ENCODE data around the gene GLI1.
"Not testable (repeated sequence)": the region's sequence is repeated elsewhere in the genome, so short reads cannot be mapped to it uniquely, and the experiment has no call there.

The GLI1 gene

GRCh38 chr12:57441846-57442427 is 17.6 kb upstream of the GLI1 start:
- DNase-seq = no peak

DNA sequence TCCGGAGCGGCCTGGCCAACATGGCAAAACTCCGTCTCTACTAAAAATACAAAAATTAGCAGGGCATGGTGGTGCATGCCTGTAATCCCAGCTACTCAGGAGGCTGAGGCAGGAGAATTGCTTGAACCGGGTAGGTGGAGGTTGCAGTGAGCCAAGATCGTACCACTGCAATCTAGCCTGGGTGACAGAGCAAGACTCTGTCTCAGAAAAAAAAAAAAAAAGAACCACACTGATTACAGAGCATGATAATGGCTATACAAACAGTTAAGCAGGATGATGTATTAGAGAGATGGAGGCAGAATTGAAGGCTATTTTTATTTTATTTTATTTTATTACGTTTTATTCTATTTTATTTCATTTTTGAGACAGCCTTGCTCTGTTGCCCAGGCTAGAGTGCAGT is 15.2 kb upstream of the GLI1 start:
- not testable (repeated sequence) for DNase-seq

DNA sequence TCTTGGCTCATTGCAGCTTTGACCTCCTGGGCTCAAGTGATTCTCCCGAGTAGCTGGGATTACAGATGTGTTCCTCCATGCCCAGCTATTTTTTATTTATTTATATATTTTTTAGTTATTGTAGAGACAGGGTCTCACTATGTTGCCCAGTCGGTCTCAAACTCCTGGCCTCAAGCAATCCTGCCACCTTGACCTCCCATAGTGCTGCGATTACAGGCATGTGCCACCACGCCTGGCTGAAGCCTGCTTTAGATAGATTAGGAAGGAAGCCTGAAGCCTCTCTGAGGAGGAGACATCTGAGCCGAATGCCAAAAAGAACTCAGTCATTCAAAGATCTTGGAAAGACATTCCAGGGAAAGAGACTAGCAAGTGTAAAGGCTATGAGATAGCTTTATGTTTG is 14.8 kb upstream of the GLI1 start:
- no peak for DNase-seq

DNA sequence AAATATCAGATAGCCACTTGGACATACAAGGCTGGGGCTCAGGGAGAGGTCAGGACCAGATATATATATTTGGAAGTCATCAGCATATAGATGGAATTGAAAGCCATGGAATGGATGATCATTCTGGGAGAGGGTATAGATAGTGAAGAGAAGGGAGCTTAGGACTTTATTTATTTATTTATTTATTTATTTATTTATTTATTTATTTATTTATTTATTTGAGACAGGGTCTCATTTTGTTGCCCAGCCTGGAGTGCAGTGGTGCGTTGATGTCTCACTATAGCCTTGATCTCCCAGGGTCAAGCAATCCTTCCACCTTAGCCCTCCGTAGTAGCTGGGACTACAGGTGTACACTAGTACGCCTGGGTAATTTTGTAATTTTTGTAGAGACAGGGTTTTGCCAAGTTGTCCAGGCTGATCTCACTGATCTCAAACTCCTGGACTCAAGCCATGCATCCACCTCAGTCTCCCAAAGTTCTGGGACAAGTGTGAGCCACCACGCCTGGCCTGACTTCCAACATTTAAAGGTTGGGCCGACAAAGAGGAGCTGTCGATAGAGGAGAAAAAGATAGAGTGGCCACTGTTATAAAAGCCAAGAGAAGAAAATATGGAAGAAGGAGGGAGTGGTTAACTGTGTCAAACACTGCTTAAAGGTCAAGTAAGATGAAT is 13.2 kb upstream of the GLI1 start:
- no peak for DNase-seq

- DNase-seq = no peak
These were observed 10.9 kb upstream of the GLI1 start for GRCh38 chr12:57448669-57449068.

GRCh38 chr12:57449375-57449774 is 10.2 kb upstream of the GLI1 start:
- no peak for DNase-seq

DNA sequence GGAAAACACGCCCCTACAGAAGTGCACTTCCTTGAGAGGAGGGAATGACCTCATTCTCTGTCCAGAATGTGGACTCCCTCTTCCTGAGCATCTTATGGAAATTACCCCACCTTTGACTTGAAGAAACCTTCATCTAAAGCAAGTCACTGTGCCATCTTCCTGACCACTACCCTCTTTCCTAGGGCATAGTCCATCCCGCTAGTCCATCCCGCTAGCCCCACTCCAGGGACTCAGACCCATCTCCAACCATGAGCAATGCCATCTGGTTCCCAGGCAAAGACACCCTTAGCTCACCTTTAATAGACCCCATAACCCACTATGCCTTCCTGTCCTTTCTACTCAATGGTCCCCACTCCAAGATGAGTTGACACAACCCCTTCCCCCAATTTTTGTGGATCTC is 9.5 kb upstream of the GLI1 start:
- DNase-seq = no peak

DNA sequence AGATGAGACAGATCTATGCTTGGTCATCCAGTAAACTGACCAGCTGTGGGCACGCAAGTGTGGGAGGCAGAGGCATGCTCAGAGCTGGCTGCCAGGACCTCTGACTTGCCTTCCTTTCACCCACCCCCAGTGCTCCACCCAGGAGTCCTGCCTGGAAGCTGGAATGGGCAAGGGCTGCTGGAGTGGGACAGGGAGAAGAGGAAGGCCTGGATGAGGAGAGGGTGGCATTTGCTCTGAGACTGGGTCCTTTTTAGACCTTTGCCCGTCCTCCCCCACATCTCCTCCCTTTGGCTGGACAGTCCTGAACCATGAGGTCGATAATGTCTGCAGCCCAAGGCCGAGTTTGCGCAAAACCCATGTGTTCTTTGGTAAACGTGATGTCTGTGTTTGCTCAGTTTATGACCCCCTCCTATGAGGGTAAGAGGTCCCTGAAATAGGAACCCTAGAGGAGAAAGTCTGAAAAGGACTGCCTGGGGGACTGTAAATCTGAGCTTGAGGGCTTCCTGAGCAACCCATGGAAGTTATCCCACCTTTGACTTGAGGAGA is 8.3 kb upstream of the GLI1 start:
- no peak for DNase-seq

- peak; percentile 60 for DNase-seq
These were observed 7.2 kb upstream of the GLI1 start for GRCh38 chr12:57452181-57452936.

GRCh38 chr12:57452937-57453509 is 6.6 kb upstream of the GLI1 start:
- peak; percentile 83 for DNase-seq

DNA sequence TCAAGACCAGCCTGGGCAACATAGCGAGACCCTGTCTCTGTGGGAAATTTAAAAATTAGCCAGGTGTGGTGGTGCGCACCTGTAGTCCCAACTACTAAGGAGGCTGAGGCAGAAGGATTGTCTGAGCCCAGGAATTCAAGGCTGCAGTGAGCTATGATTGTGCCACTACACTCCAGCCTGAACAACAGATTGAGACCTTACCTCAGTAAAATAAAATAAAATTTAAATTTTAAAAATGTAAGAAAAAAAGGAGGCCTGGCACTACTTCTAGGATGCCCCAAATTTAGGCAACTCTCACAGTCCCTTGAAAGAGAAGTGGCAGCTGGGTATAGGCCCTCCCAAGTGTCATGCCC is 5.4 kb upstream of the GLI1 start:
- no peak for DNase-seq

GRCh38 chr12:57454566-57455373 is 4.8 kb upstream of the GLI1 start, which contains the start of gene INHBE:
TSS of gene INHBE (plus strand) at chr12:57455307. CDS start at chr12:57455537, 230 bp downstream.
- DNase-seq = peak; percentile 51

DNA sequence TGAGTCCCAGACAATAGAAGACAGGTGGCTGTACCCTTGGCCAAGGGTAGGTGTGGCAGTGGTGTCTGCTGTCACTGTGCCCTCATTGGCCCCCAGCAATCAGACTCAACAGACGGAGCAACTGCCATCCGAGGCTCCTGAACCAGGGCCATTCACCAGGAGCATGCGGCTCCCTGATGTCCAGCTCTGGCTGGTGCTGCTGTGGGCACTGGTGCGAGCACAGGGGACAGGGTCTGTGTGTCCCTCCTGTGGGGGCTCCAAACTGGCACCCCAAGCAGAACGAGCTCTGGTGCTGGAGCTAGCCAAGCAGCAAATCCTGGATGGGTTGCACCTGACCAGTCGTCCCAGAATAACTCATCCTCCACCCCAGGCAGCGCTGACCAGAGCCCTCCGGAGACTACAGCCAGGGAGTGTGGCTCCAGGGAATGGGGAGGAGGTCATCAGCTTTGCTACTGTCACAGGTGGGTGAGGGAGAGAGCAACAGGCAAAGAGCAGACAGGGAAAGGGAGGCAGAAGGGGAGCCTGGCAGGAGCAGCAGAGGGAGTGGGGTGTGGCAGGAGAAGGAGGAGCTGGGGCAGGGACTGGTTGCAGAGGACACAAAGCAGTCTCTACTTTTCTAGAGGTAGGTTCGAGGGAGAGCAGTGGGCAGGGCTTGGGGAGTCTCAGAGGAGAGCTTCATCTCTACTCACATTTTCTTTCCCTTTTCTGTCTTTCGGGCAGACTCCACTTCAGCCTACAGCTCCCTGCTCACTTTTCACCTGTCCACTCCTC is 4.0 kb upstream of the GLI1 start:
- no peak for DNase-seq

DNA sequence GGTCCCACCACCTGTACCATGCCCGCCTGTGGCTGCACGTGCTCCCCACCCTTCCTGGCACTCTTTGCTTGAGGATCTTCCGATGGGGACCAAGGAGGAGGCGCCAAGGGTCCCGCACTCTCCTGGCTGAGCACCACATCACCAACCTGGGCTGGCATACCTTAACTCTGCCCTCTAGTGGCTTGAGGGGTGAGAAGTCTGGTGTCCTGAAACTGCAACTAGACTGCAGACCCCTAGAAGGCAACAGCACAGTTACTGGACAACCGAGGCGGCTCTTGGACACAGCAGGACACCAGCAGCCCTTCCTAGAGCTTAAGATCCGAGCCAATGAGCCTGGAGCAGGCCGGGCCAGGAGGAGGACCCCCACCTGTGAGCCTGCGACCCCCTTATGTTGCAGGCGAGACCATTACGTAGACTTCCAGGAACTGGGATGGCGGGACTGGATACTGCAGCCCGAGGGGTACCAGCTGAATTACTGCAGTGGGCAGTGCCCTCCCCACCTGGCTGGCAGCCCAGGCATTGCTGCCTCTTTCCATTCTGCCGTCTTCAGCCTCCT is 3.4 kb upstream of the GLI1 start:
- peak; percentile 68 for DNase-seq

DNA sequence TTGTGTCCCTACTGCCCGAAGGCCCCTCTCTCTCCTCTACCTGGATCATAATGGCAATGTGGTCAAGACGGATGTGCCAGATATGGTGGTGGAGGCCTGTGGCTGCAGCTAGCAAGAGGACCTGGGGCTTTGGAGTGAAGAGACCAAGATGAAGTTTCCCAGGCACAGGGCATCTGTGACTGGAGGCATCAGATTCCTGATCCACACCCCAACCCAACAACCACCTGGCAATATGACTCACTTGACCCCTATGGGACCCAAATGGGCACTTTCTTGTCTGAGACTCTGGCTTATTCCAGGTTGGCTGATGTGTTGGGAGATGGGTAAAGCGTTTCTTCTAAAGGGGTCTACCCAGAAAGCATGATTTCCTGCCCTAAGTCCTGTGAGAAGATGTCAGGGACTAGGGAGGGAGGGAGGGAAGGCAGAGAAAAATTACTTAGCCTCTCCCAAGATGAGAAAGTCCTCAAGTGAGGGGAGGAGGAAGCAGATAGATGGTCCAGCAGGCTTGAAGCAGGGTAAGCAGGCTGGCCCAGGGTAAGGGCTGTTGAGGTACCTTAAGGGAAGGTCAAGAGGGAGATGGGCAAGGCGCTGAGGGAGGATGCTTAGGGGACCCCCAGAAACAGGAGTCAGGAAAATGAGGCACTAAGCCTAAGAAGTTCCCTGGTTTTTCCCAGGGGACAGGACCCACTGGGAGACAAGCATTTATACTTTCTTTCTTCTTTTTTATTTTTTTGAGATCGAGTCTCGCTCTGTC is 2.7 kb upstream of the GLI1 start:
- no peak for DNase-seq

GRCh38 chr12:57458665-57459054 is 925 bp upstream of the GLI1 start:
- DNase-seq = no peak

DNA sequence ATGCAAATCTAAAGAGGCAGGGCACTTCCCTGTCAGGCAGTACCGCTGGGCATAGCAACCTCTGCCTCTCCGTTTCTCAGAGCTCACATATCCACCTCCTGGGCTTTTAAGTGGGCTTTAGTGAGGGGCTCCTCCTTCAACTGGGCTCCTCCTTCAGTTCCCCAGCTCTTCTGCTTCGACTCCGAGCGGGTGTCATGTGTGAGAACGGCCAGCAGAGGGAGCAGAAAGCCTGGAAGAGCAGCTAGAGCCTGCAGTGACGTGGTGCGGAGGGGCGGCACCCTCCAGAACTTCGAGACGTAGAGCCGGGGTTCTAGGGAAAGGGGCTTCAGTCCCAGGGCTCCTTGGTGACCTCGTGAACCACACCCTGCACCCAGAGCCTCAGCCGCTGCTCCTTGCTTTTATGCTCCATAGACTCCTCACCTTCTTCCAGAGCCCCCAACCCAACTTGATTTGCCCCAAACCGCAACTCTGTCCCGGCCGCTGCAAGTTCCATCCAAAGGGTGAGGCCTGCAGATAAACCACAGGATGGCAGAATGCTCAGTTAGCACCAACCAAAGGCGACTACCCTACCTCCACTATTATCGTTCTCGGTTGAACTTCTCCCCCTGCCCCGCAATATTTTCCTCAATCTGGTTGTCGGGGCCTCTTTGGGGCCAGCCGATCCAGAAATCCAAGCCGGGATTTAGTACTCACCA is 383 bp upstream of the GLI1 start:
- DNase-seq = peak; percentile 98

DNA sequence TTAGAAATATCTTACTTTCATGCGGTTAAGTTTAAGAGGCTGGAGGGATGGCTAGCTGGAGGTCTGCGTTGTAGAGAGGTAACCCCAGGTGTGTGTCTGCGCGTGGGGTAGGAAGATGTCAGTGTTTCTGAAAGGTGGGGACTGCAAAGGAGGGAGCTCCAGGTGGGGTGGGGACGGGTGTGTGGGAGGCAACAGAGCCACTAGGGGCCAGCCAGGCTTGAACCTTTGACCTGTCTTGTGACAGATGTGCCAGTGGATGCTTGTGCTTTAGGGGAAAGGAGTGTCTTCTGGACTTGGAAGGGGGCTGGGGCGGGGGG is 841 bp downstream of the GLI1 start:
- DNase-seq = peak; percentile 39

DNA sequence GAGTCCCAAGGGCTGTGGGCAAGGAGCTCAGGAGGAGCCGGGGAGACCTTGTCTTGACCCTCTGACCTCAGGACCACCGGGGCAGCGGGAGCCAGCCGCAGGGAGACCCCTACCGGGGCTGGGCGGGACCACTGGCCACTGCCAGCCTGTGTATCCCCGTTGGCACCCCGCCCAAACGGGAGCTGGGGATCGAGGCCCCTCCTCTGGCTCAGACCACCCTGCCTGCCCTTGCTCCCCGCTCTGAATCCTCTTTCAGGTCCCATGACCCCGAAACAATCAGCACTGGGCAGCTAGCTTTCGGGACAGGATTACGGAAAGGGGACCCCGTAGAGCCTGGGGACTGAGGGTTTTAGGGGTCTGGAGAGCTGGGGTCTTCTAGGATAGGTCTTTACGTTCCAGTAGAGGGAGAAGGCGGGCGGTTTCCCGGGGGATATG is 1.3 kb downstream of the GLI1 start:
- DNase-seq = no peak

- DNase-seq = peak; percentile 66
These were observed 1.8 kb downstream of the GLI1 start for GRCh38 chr12:57461276-57461916.

Measured in stimulated activated CD8-positive, alpha-beta memory T cell treated with anti-CD3 and anti-CD28 coated beads, Interleukin-4, amount 100 ng/mL, for 48 hours (primary cell).